A673 (cell line): ENCODE data around the gene SPESP1. TPM values are rescaled to one million over a fixed set of nuclear protein-coding genes. Genes with fewer than 3 reads are reported as not detected.

Experiments
- BruUV-seq: library from RNA; stranded (reverse); fragments of 400-500 nt; replicated peaks from 2 replicates; lab custom pipeline; 2021; lab: Mats Ljungman, UMichigan
- CTCF ChIA-PET: fragments of 300-600 bp; sonication (Branson Sonifier 250); formaldehyde crosslinking; loops from one replicate; lab custom pipeline; 2022; ENCODE audit warnings: antibody characterized with exemption; lab: Charles Lee
- POLR2A ChIA-PET: fragments of 300-600 bp; sonication (Branson Sonifier 250); formaldehyde crosslinking; loops from one replicate; lab custom pipeline; 2022; ENCODE audit warnings: antibody characterized with exemption; ENCODE audit not compliant: low non-redundant PET; lab: Charles Lee
- DNase-seq: peaks from one replicate; pipeline ENCODE4 v3.0.0-alpha.2; 2015; ENCODE audit warnings: low spot score
- H3K27ac ChIP-seq: fragments of 200-600 bp; sonication (generic); 2 replicates; pipeline ENCODE4 v1.5.1; 2016; ENCODE audit warnings: mixed run types, low read depth, mild to moderate bottlenecking, mixed read lengths, antibody characterized with exemption, low read length; ENCODE audit not compliant: poor library complexity, severe bottlenecking
- H3K27me3 ChIP-seq: fragments of 200-600 bp; sonication (generic); replicated peaks from 2 replicates; pipeline ENCODE4 v1.6.1; 2017; ENCODE audit warnings: mixed run types, low read depth, mild to moderate bottlenecking, mixed read lengths, antibody characterized with exemption, low read length; ENCODE audit not compliant: insufficient read depth, poor library complexity
- H3K36me3 ChIP-seq: fragments of 200-600 bp; sonication (generic); 2 replicates; pipeline ENCODE4 v1.6.1; 2016; ENCODE audit warnings: mixed run types, mild to moderate bottlenecking, mixed read lengths, antibody characterized with exemption, low read length; ENCODE audit not compliant: insufficient read depth, poor library complexity, severe bottlenecking
- H3K4me1 ChIP-seq: fragments of 200-600 bp; sonication (generic); 2 replicates; pipeline ENCODE4 v1.6.1; 2017; ENCODE audit warnings: mixed run types, mild to moderate bottlenecking, mixed read lengths, antibody characterized with exemption, low read length; ENCODE audit not compliant: insufficient read depth, poor library complexity, severe bottlenecking
- H3K4me3 ChIP-seq: fragments of 200-600 bp; sonication (generic); 2 replicates; pipeline ENCODE4 v1.5.1; 2016; ENCODE audit warnings: low read depth, mixed run types, mild to moderate bottlenecking, mixed read lengths, low read length; ENCODE audit not compliant: poor library complexity, severe bottlenecking
- H3K9me3 ChIP-seq: fragments of 200-600 bp; sonication (generic); 2 replicates; pipeline ENCODE4 v1.6.1; 2016; ENCODE audit warnings: mixed run types, low read depth, mild to moderate bottlenecking, mixed read lengths, antibody characterized with exemption, low read length; ENCODE audit not compliant: poor library complexity, severe bottlenecking
- EZH2 ChIP-seq: fragments of 200-600 bp; sonication (generic); IDR thresholded peaks from 2 replicates; pipeline ENCODE4 v1.6.1; 2017; ENCODE audit warnings: borderline replicate concordance, low read depth, mild to moderate bottlenecking, mixed read lengths, antibody characterized with exemption, low read length; ENCODE audit not compliant: poor library complexity, severe bottlenecking
- intact Hi-C: fragments of 100-400 bp; cut with micrococcal nuclease; formaldehyde crosslinking; loops from one replicate; pipeline ENCODE4 v1.10.0; 2022; ENCODE audit not compliant: unreplicated experiment
- total RNA-seq: library from RNA; stranded (reverse); gene quantifications from 2 replicates; pipeline ENCODE4 v1.2.3, GENCODE V29; 2021
- TF ChIP-seq, protein P1 (sequence below): fragments of 300-800, 200-600 bp; sonication (generic); conservative IDR thresholded peaks from 2 replicates; pipeline ENCODE4 v1.5.1; 2017; ENCODE audit warnings: low read depth, mild to moderate bottlenecking, antibody characterized with exemption, low read length, moderate library complexity, mixed read lengths

SPESP1 gene
- total RNA-seq, 1 experiment from 2014 or later: not detected

DNA sequence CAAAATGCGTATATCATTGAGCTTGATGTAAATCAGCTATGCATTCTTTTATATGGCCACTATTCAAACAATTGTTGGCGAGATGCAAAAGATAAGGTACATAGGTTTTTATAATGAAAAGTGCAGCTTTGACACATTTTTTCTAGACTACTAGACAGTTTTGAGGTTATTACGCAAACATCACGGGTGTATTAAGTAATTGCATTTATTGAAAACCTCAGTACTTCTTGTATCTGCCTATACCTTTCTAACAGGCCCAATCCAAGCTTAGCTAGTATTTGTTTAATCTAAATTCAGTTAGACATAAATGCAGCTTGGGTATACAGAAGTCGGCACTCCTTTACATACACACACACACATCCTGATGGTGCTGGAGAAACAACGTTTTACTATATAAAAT, 2.7 kb downstream of the SPESP1 start:
- Histone ChIP-seq H3K9me3 (no peaks in the 10 kb centered on the region), H3K36me3 (no peaks in the 10 kb centered on the region), H3K4me3 (no peak overlapping the region), H3K27me3 (no peaks in the 10 kb centered on the region), H3K4me1 (no peaks in the 10 kb centered on the region), H3K27ac (no peak overlapping the region)
- POLR2A ChIA-PET: no interaction called here
- TF ChIP-seq, protein P1, sequence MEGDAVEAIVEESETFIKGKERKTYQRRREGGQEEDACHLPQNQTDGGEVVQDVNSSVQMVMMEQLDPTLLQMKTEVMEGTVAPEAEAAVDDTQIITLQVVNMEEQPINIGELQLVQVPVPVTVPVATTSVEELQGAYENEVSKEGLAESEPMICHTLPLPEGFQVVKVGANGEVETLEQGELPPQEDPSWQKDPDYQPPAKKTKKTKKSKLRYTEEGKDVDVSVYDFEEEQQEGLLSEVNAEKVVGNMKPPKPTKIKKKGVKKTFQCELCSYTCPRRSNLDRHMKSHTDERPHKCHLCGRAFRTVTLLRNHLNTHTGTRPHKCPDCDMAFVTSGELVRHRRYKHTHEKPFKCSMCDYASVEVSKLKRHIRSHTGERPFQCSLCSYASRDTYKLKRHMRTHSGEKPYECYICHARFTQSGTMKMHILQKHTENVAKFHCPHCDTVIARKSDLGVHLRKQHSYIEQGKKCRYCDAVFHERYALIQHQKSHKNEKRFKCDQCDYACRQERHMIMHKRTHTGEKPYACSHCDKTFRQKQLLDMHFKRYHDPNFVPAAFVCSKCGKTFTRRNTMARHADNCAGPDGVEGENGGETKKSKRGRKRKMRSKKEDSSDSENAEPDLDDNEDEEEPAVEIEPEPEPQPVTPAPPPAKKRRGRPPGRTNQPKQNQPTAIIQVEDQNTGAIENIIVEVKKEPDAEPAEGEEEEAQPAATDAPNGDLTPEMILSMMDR: no peak
- CTCF ChIA-PET: interaction anchor here (0.6 kb wide), 1 partner anchor 627 kb away, joined by 7 read pairs; no protein-coding TSS in a partner anchor
- intact Hi-C loops: no loop called here
- no TSS peak for BruUV-seq
- DNase-seq: no peak

GRCh38 chr15:68934341-68934740, 4.0 kb downstream of the SPESP1 start:
- intact Hi-C loops: no loop called here
- H3K27me3 ChIP-seq: no peaks in the 10 kb centered on the region
- no TSS peak for BruUV-seq
- TF ChIP-seq, protein P1: no peak
- TF ChIP-seq EZH2: no peak
- POLR2A ChIA-PET: no interaction called here
- peak; percentile 18 for DNase-seq
- no peak overlapping the region for H3K4me3 ChIP-seq
- H3K4me1 ChIP-seq: no peaks in the 10 kb centered on the region
- no peaks in the 10 kb centered on the region for H3K36me3 ChIP-seq
- CTCF ChIA-PET: no interaction called here
- H3K27ac ChIP-seq: no peak overlapping the region
- no peaks in the 10 kb centered on the region for H3K9me3 ChIP-seq

DNA sequence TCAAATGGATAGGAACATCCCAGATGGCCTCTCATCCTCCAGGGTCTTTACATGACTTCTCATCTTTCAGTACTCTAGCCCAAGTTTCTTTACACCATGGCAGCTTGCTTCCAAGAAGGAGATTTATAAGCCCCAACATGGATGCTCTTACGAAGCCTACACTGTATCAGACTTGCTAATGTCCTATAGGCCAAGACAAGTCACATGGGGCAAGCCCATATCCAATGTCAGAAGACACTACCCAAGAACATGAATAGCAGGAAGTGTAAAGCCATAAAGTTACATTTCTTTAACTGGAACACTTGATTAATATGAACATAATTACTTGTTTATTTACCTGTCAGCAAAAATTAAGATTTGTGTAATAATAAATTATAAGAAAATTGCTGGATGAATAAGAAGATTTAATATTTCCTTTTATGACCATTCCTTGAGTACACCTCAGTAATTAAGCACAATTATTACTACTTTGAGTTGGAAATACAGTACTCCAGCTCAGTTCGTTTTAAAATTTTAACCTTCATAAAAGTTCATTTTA, 5.1 kb downstream of the SPESP1 start:
- Histone ChIP-seq H3K4me3 (no peak overlapping the region), H3K36me3 (no peaks in the 10 kb centered on the region), H3K4me1 (no peaks in the 10 kb centered on the region), H3K9me3 (no peaks in the 10 kb centered on the region), H3K27ac (no peak overlapping the region), H3K27me3 (peaks cover 3% of the 10 kb centered on the region)
- ChIA-PET CTCF (no interaction called here), POLR2A (no interaction called here)
- no peak for TF ChIP-seq EZH2
- TF ChIP-seq, protein P1: no peak
- intact Hi-C loops: no loop called here
- no peak for DNase-seq
- BruUV-seq: no TSS peak
